HL-60 (cell line): Measurements from ENCODE around the gene KIF26A.

Experiments
- GABPA ChIP-seq: IDR thresholded peaks from 2 replicates; pipeline ENCODE4 v1.6.1; 2012; ENCODE audit warnings: low read depth
- POLR2AphosphoS5 ChIP-seq: IDR thresholded peaks from 2 replicates; pipeline ENCODE4 v1.6.1; 2012; ENCODE audit warnings: low read depth
- TF ChIP-seq, protein P1 (sequence below): IDR thresholded peaks from one replicate; pipeline ENCODE4 v1.5.1; 2011; ENCODE audit warnings: low read length, control low read depth, inconsistent platforms; ENCODE audit not compliant: insufficient read depth

DNA sequence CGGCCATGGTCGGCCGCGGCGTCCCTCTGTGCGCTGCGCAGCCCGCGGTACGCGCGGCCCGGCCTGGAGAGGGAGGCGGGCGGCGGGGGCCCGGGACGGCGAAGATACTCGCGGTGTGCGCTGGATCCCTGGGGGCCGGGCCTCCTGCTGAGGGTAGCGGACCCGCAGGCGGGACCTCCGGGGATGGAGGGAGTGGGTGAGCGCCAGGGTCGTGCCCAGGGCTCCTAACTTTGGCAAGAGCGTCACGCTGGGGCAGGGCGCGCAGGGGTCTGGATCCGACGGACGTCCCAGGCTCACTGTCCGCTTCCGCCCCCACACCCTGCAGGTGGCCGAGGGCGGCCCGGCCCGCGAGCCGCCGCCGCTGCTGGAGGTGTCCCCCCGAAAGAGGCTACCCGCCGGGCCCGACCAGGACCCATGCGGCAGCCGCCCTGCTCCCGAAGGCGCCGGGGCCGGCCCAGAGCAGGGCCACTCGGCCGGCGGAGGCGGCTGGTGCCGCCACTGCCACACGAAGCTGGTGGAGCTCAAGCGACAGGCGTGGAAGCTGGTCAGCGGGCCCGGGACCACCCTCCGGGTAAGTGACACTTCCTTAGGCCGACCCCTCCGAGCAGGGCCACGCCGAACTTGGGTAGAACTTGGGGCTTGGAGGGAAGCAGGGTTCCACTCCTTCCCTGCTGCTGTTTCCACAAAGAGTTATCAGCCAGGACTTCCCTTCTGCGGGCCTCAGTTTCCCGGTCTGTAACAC lies 502 bp downstream of the KIF26A start:
- TF ChIP-seq, protein P1, sequence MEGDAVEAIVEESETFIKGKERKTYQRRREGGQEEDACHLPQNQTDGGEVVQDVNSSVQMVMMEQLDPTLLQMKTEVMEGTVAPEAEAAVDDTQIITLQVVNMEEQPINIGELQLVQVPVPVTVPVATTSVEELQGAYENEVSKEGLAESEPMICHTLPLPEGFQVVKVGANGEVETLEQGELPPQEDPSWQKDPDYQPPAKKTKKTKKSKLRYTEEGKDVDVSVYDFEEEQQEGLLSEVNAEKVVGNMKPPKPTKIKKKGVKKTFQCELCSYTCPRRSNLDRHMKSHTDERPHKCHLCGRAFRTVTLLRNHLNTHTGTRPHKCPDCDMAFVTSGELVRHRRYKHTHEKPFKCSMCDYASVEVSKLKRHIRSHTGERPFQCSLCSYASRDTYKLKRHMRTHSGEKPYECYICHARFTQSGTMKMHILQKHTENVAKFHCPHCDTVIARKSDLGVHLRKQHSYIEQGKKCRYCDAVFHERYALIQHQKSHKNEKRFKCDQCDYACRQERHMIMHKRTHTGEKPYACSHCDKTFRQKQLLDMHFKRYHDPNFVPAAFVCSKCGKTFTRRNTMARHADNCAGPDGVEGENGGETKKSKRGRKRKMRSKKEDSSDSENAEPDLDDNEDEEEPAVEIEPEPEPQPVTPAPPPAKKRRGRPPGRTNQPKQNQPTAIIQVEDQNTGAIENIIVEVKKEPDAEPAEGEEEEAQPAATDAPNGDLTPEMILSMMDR, result no peak
- TF ChIP-seq POLR2AphosphoS5 (no peak), GABPA (no peak)
